ENCODE measurements around the gene GPR137C.

The GPR137C gene, protein sequence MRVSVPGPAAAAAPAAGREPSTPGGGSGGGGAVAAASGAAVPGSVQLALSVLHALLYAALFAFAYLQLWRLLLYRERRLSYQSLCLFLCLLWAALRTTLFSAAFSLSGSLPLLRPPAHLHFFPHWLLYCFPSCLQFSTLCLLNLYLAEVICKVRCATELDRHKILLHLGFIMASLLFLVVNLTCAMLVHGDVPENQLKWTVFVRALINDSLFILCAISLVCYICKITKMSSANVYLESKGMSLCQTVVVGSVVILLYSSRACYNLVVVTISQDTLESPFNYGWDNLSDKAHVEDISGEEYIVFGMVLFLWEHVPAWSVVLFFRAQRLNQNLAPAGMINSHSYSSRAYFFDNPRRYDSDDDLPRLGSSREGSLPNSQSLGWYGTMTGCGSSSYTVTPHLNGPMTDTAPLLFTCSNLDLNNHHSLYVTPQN

DNA sequence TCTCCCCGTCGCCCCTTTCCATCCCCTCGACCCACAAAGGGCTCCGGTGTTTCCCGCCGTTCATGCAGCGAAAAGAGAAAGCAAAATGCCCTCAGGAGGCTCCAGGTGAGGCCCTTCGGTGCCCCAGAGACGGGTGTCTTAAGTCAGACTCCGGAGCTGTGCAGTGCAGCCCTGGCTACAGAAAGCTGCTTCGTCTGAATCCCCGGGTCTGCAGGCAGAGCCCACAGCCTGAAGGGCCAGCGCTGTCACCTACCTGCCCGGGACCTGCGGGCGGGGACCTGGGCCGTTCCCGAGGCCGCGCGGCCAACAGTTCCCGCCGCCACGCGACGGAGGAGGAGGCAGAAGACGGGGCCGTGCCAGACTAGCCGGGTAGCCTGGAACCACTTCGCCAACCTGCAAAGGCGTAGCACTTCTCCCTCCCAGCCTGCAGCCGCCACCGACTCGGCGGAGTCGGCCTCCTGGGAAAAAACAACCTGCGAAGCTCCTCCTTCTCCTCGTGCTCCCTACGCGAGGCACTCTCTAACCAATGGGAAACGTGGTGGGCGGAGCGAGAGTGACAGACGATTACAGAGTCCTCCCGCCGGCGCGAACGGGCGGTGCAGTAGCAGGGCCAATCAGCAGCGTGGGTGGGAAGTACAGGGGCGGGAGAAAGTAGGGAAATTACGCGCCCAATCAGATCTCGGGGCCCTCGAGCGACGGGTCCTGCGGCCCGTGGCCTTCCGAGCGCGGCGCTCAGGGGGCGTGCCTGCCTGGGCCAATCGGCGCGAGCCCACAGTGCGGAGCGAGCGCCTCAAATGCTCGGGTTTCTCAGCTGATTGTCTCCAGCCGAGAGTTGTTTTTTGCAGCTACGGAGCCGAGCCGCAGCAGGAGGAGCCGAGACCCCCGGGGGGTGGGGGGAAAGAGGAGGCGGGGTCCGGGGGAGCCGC, at the start of gene GPR137C, which contains the start of gene TXNDC16:
Gene GPR137C (plus strand): TSS at position 774 of the 926 bp plus-strand sequence. CDS start 312 bp downstream, outside the sequence.
Gene TXNDC16 (minus strand): TSS at position 443 of the 926 bp plus-strand sequence. CDS start 8,948 bp downstream, outside the sequence.
- DNase-seq = peak; percentile 99

DNA sequence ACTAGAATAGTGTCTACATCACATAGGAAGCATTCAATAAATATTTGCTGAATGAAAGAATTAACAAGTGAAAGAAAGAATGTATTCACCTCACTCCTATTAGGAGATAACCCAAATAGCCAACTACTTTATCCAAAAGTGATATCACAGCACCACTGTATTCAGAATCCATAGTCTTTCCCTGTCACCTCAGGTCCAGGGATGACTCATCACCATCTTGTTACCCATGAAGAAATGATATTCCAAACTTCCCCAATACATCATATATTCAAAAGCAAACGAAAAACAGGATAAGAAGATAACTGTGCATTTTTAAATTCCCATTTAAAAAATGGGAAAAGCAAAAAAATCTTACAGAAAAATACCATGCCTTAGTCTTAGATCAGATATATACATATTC, 39.4 kb upstream of the GPR137C start:
- DNase-seq = no peak

DNA sequence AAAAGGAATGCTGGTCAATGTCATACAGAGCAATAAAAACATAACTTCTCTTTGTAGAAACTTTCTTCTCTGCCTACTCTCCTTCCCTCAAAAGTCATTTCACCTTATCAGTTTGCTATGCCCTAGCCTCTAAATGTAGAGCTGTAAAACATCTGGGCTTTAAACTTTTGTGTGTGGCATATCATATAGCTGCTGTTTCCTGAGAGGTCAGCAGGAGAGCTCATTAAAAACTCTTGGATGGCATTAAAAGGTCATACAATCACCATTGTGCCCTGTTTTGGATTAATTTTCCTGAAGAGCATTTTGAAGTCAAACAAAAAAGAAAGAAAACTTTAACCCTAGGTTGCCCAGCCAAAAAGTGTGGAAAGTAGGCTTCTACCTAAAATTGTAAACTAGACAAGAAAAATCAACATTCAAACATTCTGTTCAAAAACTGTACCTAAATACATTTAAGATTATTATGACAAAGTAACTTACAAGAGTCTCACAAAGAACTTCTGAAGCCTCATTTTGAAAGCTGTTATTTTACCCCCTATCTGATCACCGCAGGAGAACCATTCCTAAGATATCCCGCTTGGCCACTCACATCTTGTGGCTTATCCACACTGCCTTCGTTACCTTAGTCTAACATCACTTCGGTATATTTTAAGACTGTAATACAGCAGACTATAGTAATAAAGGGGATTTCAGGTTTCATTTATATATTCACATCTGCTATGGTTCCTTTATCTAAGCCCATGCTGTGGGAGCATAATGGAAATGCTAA, 38.4 kb upstream of the GPR137C start:
- DNase-seq = no peak

DNA sequence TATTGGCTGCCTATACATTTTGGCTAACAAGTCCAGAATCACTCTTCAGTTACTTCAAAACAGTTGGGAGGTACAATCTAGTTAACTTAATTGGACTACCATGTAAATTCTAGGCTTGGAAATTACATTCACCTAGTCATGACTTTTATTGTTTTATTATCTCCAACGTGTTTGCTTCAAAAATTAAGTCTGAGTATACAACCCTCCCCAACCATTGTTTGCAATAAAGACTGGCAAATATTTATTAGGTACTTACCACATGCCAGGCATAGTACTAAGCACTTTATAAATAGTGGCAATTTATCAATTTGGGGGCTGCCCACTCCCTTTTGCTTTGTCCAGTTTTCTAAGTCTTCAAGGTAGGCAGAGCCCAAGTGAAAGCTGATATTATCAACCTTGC, 30.6 kb upstream of the GPR137C start:
- DNase-seq = no peak

DNA sequence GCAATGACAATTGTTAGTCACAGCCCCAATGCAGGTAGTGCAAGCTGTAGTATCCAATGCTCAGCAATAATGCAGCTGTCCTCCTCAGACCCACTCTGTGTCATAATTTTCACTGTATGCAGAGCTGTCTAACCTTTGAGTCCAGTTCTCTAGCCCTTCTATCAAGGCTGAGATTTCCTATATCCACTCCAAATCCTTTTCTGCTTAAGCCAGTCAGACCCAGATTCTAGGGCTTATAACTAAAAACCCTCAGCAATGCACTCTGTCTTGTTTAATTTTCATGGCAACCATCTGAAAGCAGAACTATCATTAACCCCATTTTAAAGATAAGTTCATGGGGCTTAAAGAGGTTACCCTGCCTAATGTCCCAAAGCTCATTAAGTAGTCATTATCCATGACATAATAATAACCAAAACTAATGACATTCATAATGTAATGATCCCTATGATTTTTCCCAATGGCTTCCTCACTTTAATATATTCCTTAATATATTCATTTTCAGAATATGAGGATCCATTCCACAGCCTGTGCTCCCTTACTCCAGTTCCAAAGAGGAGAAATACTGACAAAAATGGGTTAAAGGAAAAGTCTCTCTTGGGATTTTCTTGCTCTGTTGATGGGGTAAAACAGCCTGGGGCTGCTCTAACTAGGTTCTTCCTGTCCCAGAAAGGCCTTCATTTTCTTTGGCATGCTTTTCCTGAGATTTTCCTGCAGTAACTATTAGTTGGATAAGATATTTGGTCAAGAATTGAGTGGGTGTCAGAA, 29.9 kb upstream of the GPR137C start:
- no peak for DNase-seq

DNA sequence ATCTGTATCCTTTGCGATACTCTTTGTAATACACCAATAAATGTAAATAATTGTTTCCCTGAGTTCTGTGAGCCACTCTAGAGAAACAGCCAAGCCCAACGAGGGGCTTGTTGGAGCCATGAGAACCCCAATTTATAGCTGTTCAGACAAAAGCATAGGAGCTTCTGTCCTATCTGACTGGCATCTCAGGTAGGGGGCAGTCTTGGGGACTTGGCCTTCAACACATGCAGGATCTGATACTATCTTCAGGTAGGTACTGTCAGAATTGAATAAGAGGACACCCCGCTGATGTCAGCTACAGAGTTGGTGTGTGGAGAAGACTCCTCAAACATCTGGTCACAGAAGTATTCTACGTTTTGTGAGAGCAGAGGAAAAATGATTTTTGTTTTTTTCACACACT, 25.6 kb upstream of the GPR137C start:
- DNase-seq = no peak

DNA sequence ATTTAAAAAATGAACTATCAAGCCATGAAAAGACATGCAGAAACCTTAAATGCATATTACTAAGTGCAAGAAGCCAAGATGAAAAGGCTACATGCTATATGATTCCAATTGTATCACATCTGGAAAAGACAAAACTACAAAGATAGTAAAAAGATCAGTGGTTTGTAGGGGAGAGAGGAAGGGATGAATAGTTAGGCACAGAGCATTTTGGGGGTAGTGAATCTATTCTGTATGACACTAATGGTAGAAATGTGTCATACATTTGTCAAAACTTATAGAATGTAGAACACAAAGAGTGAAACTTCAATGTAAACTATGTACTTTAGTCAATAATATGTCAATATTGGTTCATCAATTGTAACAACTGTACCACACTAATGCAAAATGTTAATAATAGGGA, 21.2 kb upstream of the GPR137C start:
- DNase-seq = no peak

DNA sequence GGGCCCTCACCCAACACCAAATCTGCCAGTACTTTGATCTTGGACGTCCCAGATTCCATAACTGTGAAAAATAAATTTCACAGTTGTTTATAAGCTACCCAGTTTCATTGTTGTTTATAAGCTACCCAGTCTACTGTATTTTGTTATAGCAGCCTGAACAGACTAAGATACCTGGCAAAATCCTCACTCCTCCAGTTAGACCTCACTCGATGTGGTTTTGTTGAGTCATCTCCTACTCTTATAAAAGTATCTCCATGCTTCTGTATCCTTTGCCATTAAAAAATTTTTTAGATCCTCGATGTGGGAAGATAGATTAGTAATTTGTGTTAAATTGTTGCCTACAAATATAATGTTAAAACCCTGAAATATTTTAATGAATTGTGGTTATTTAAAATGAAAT, 16.4 kb upstream of the GPR137C start:
- DNase-seq = no peak

DNA sequence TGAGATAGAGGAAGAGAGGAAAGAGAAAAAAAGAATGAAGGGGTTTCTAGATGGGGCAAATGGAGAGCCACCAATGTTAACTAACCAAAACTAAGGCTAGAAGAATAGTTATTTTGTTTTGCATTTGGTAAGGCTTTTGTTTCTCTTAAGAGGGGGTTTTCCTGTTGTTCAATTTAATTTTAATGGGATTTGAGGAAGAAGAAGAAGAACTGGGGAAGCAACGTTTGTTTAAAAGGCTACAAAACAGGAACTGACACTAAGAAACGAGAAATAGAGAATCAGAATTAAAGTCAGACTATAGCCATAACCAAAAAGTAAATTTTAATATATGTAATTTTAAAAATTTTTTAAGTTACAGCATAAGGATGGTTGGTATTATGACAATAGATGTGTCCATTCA, 14.0 kb upstream of the GPR137C start:
- DNase-seq = no peak

DNA sequence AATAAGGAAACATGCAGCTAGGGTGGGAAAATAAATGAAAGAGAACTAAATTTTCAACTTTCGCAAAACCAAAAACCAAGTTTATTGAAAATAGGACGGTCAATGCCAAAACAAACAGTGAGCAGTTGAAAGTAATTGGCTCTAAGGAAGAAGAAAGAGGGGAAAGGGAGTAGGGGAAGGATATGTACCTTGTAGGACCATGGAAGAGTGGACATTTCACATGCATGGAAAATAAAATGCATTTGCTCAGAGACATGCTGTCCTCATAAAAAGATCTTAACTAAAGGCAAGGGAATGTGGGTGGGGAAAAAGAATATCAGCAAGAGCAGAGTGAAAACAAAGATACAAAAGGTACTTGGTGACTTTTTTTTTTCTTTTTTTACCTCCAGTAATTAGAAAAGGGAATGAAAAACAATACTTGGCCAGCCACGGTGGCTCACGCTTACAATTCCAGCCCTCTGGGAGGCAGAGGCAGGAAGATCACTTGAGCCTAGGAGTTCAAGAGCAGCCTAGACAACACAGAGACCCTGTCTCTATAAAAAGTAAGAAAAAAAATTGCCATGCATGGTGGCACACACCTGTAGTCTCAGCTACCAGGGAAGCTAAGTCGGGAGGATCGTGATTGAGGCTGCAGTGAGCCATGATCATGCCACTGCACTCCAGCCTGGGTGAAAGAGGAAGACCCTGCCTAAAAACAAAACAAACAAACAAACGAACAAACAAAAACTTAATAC, 6.9 kb upstream of the GPR137C start:
- DNase-seq = no peak

DNA sequence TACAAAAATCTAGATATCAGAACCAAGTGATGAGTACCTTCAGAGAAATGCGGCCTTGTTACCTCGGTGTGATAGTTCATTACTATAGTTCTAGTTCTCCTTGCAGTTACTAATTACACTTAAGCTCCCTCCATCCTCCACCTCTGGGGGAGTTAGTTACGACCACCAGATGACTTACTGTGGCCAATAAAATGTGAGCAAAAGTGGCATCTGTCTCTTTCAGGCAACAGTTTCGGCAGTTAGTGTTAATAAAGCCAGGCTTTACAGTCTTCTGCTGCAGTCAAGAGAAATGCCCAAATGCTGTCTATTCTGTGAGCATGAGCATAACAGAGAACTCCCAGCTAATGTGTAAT, 6.3 kb upstream of the GPR137C start:
- no peak for DNase-seq

DNA sequence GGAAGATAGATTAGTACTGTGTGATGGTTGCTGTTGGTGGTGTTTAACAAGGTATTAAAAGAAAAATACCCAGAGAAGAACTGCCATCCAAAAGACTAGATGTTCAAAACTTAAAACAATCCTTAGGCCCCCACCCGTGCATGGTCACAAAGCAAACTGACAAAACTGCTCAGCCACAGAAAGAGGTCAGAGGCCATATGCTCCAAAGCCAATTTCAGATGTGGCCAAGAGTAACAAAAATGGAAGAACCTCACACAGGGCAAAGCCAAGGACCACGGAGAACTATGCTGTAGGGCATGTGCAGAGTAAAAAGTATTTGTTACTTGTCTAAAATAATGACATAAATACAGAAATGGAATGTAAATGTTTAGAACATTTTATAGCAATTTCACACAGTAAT, 5.6 kb upstream of the GPR137C start:
- DNase-seq = no peak

DNA sequence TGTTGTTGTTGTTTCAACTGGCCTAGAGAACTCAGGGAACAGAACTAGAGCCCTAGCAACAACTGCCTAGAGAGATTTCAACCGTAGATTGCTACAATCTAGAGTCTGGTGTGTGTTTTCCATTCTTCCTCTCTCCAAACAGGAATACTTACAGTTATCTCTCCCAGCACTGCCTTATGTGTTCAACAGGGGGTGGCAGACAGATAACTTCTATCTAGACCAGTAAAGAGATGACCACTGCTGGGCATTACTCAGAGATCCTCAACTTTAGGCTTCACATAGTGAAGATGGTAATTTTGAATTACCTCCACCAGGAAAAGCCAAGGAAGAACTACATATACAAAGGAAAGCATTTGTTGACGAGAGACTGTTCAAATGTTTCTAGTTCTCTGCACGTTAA, 5.1 kb upstream of the GPR137C start:
- DNase-seq = no peak

DNA sequence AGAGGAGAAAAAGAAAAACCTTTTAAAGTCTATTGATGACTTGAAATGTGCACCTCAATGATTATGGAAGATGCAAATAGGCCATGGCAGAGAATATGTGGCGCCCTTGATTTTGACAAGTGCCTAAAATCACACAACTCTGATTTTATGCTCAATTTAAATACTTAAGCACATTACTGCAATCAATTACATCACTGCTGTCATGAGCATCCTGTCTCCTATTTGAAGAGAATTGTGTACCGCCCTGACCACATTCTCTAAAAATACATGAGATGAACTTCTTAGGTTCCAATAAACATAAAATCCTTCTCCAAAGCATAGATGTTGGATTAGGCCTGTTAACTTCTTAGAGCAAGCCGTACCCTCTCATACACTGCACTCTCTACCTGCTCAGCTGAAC, 2.0 kb upstream of the GPR137C start:
- no peak for DNase-seq

DNA sequence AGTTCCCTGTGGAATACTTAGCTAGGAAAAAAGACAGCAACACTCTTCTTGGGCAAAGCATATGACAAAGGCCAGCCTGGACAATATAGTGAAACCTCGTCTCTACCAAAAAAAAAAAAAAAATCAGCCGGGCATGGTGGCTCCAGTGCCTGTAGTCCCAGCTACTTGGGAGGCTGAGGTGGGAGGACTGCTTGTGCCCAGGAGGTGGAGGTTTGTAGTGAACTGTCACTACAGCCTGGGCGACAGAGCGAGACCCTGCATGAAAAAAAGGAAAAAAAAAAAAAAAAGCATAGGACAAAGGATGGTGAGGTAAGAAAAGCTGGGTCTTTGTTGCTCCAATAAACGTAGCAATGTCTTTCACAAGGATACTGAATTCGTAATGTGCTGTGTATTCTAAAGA, 1.4 kb upstream of the GPR137C start:
- no peak for DNase-seq

DNA sequence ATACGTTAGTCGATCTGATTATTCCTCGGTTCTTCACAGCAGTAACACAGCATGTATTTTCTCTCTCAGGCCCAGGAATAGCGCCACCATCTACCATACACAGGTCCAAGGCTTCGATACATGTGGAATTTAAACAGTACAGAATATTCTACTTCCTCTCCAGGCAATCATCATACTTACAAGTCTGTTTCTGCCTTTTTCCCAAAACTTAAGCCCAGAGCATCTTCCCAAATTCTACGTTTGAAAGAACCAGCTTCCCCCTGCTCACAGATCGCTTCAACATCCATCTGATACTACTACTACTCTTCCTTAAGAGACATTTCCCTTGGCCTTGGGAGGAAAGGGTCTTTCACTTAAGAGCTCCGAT, 957 bp upstream of the GPR137C start:
- peak; percentile 23 for DNase-seq

DNA sequence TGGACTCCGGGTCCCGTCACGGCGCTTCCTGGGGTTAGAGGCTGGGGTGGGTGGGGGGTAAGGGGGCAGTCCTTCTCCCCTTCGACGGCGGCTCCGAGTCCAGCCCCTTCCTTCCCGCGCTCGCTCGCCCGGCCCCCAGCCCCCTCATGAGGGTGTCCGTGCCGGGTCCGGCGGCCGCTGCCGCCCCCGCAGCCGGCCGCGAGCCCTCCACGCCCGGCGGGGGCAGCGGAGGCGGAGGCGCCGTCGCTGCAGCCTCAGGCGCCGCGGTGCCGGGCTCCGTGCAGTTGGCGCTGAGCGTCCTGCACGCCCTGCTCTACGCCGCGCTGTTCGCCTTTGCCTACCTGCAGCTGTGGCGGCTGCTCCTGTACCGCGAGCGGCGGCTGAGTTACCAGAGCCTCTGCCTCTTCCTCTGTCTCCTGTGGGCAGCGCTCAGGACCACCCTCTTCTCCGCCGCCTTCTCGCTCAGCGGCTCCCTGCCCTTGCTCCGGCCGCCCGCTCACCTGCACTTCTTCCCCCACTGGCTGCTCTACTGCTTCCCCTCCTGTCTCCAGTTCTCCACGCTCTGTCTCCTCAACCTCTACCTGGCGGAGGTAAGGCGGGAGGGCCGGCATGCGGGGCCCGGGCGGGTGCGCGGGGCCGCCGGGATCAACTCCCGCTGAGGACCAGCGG, 500 bp downstream of the GPR137C start:
- DNase-seq = no peak

DNA sequence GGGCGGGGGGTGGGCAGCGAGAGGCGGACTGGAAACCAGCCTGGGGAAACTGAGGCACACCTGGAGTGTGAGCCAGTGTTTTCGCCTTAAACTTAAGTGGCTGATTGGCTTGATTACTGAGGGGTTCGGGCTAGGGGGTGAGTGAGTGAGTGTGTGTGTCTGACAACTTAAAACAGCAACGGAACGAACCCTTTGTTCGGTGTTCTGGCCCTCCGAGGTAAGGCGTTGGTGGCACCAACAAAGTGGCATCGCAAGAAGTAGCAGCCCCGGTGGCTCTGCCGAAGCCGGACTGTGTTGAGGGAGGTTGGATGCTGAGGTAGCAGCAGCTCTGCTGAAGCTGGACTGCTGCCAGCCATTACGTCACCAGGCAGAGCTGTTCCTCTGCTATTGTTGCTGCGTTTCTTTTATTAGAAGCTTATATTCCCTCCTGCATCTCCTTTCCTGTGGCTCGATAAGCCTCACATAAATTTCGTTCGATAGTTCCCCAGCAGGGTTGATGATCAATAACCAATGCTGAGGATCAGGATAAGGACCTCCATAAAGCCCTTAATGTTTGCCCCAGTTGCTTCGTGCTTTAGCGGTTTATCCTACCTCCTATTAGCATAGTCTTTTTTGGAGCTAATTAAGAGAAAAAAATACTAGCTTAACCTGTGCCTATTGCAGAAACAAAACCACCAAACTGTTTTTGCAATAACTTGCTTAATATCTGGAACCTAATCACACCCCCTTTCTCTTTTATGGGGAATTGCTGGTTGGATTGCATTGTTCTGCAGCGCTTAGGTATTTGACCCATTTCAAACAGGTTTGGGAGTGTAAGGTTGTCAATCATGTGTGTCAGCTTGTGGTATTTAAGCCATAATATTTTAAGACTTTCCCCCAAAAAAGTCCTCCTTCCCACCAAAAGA, 1.3 kb downstream of the GPR137C start:
- DNase-seq = peak; percentile 84

DNA sequence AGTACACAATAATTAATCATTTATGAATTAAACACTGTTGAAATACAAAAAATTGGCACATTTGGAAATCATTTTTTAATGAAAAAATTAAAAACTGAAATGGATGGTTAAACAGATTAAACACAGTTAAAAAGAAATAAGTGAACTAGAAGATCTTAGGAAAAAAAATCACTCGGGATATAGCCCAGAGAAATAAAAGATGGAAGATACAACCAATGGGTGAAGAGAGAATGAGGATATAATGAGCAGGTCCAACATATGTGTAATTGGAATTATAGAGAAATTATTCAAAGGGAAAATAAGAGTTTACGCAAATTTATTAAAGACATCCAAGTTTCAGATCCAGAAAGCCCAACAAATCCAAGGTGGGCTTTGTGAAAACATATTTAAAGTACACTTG, 6.1 kb downstream of the GPR137C start:
- no peak for DNase-seq

DNA sequence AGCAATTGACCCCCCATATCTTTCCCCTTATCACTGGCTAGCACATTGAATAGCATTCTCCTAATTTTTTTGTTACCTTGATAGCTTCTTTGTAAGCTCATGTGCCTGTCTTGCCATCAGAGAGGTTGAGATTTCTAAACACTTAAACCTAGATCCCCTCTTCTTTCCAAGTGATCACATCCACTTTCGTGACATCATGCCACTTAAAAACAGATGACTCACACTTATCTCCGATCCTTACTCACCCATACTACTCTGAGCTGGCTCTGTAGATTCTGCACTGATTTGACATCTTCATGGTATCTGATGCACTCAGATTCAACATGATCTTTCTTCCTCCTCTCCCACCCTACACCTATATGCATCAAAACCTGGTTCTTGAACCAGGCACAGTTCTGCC, 10.5 kb downstream of the GPR137C start:
- no peak for DNase-seq
